ENCODE measurements around the gene NOP10. TPM values are rescaled to one million over a fixed set of nuclear protein-coding genes. Genes with fewer than 3 reads are reported as not detected.

The NOP10 gene
- total RNA-seq (2022; extraction: Qiagen RNA extraction), result 532 to 604 TPM (median 553 TPM) in 5 replicates

DNA sequence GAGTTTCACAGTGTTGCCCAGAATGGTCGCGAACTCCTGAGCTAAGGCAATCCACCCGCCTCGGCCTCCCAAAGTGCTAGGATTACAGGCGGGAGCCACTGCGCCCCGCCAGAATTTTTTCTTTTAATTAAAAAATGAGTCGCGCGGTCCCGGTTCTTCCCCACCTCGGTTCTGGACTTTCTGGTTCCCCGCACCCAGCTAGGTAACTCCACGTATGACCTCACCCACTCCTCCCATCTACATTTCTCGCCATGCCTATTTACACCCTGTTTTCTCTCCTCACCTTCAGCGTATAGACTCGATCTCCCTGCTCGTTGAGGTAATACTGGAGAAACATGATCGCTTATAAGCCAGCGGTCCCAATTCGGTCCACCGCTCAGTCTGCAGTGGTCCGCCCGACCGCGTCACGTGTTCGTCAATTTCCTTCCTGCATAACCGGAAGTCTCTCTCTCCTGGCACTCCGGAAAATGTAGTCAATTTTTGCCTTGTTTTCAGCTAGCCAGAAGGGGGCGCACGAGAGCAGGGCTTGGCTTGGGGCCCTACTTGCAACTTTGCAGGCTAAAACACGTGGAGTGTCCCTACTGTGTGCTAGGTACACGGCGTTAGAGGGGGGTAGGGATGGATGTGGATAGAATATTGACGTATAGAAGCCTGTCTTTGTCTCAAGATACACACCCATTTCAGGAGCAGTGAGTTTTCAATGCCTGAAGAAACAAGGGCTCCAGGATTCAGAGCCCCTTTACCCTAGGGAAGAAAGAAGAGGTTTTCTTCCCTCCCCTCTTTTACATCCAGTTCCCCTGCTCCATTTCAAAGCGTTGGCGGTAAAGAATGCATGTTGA is at the start of gene NOP10, which contains the start of gene NUTM1:
Gene NOP10 (minus strand): TSS at position 400 of the 839 bp plus-strand sequence. CDS start 63 bp downstream, at position 337.
Gene NUTM1 (plus strand): TSS at position 579 of the 839 bp plus-strand sequence. CDS start 382 bp downstream, outside the sequence.

DNA sequence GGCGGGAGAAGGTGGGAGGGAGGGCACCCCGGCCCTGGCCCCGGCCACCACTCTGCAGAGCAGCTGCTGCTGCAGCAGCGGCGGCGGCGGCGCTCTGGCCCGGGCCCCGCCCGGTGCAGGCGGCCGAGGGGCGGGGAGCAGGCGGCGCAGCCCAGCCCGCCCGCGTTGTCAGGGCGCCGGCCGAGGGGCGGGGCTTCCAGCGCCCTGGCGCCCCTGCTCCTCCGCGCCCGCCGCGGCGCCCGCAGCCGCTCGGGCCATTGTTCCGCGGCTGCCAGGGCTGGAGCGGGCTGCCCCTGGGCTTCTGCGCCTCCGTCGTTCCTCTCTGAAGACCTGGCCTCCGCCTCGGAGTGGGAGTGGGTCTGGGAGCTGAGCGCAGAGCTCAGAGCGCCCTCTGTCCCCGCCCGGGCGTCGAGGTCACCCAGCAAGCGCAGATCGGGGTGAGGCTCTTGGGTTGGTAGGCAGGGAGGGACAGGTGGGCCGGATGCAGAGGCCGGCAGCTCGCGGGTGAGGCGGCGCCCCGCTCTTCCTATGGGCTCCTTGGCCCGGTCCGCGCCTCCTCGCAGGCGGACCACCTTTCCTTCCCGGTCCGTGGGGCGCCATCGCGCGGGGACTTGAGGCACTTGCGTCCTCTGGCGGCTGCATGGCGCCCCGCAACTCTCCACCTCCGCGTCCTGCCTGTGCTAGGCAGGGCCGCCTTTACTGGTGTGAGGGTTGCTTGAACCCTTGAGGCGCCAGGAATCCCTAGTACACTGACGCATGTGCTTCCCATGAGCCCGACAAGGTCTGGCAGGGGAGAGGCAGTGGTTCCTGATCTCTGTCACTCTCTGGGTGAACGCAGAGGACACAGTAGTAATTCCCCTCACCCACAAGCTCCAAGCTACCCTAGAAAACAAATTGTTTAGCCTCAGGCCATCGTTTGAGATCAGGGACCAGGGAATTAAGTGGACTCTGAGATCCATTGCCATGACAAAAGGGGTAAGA is 24.5 kb upstream of the NOP10 start, which contains the start of gene LPCAT4:
Gene LPCAT4 (minus strand): TSS at position 96 of the 981 bp plus-strand sequence. CDS start 96 bp downstream, outside the sequence.

DNA sequence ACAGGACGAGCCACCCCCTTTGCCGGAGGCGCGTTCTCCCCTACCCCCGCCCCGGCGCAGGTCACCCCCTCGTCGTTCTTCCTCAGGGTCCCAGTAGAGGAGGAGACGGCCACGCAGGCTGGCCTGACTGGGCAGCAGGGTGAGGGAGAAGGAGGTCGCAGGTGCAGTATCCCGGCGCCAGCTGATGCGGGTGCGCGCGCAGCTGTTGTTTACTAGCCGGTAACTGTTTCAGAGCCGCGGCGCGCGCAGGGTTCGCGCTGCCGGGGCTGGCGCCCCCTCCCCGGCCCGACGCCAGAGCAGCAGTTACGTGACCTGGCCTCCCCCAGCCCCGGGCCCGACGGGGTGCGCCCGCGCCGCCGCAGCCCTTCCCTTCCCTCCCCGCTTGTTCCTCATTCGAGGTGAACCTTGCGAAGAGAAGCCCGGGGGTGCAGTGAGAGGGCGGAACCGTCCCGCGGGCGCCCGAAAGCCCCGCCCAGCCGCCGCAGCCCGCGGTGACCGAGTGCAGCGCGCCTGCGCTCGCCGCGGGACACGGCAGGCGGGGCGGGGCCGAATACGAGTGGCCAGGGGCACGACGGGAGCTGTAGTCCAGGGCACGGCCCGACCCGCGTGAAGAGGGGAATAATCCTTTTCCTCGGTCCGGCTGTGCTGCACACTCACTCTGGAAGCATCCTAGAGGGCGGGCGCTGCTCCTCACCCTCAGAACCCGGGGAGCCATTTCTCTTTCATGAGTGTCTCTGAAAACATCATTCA is 5.2 kb downstream of the NOP10 start, which contains the start of gene SLC12A6:
Gene SLC12A6 (minus strand): TSS at position 225 of the 750 bp plus-strand sequence. CDS start 1,101 bp downstream, outside the sequence.

Other genes starting within 250 kb of the NOP10 start
- gene EMC7, start 241.3 kb downstream of the NOP10 start, total RNA-seq (2022; extraction: Qiagen RNA extraction), result 135 to 153 TPM (median 141 TPM) in 5 replicates
- 1.2 to 1.6 TPM (median 1.5 TPM) in 5 replicates for gene PGBD4, start 241.1 kb downstream of the NOP10 start, total RNA-seq (2022; extraction: Qiagen RNA extraction)
- 29.1 to 41.6 TPM (median 33.1 TPM) in 5 replicates for gene KATNBL1, start 133.0 kb downstream of the NOP10 start, total RNA-seq (2022; extraction: Qiagen RNA extraction)
- 196 to 214 TPM (median 199 TPM) in 5 replicates for gene EMC4, start 118.1 kb downstream of the NOP10 start, total RNA-seq (2022; extraction: Qiagen RNA extraction)
- gene SLC12A6, start 5.4 kb downstream of the NOP10 start, total RNA-seq (2022; extraction: Qiagen RNA extraction), result 4.5 to 8.2 TPM (median 5.3 TPM) in 5 replicates
- gene NUTM1, start 179 bp upstream of the NOP10 start, total RNA-seq (2022; extraction: Qiagen RNA extraction), result not detected in 5 replicates
- 47.2 to 67.3 TPM (median 63.6 TPM) in 5 replicates for gene LPCAT4, start 24.1 kb upstream of the NOP10 start, total RNA-seq (2022; extraction: Qiagen RNA extraction)
- gene GOLGA8A, start 94.7 kb upstream of the NOP10 start, total RNA-seq (2022; extraction: Qiagen RNA extraction), result 4.7 to 10.2 TPM (median 8.4 TPM) in 5 replicates
- gene GOLGA8B, start 240.5 kb upstream of the NOP10 start, total RNA-seq (2022; extraction: Qiagen RNA extraction), result 14.7 to 21.4 TPM (median 16.9 TPM) in 5 replicates